Measurements from ENCODE around the gene FARSB. TPM values are rescaled to one million over a fixed set of nuclear protein-coding genes. Genes with fewer than 3 reads are reported as not detected.

FARSB gene
- total and polyA plus RNA-seq, 2 donors (not counting 3 experiments of a cell fraction or from before 2014, with no cell fraction given), result 12.7 to 29.4 TPM

- dilution Hi-C loops (cut with MboI; ENCODE audit: extremely low pct_ligation_motif_present, low sequenced_read_pairs), result no loop called here
- H3K4me3 ChIP-seq (replicated peaks in 1 of 3; ENCODE audit: insufficient read depth in 1 of 3, low read depth in 1 of 3, low read length in 3 of 3), result no peak overlapping the region
- H3K9ac ChIP-seq (replicated peaks; ENCODE audit: extremely low read depth, insufficient read depth, low read length), result no peak overlapping the region
- peak; percentile 24 for FAIRE-seq
- no peaks in the 10 kb centered on the region for H3K79me2 ChIP-seq (ENCODE audit: control insufficient read depth, insufficient read depth, low read length)
- H3K27ac ChIP-seq (ENCODE audit: insufficient read depth, low read depth, low read length), result no peak overlapping the region
- H3K9me3 ChIP-seq (replicated peaks; ENCODE audit: control insufficient read depth, insufficient read depth, low read length), result no peaks in the 10 kb centered on the region
- H3K27me3 ChIP-seq (ENCODE audit: control insufficient read depth in 2 of 2, insufficient read depth in 2 of 2, low read length in 2 of 2), result no peaks in the 10 kb centered on the region
- ChIA-PET CTCF (interaction anchor here (0.6 to 3.3 kb wide), 42 partner anchors 9 to 666 kb away, joined by 3 to 60 read pairs (median 6); partner anchors contain the start of genes FARSB and MOGAT1), POLR2A (no interaction called here)
- BruUV-seq (replicated peaks), result no TSS peak
- H3K4me2 ChIP-seq (ENCODE audit: insufficient read depth, low read length), result no peak overlapping the region
- peak overlapping the region; percentile 70 for H2AFZ ChIP-seq (ENCODE audit: low read depth, low read length)
- TF ChIP-seq EZH2 (IDR thresholded peaks at IDR 0.05; ENCODE audit: borderline replicate concordance, low read depth, low read length, severe bottlenecking) (no peak), CTCF (IDR thresholded peaks at IDR 0.05; ENCODE audit: extremely low read depth in 1 of 2, insufficient read depth in 1 of 2, low read depth in 1 of 2, low read length in 2 of 2) (peak; percentile 99 to 100)
- H3K4me1 ChIP-seq (ENCODE audit: control insufficient read depth, extremely low read depth, insufficient read depth, low read length), result peaks cover 21% of the 10 kb centered on the region
- H3K9me1 ChIP-seq (replicated peaks; ENCODE audit: control insufficient read depth, extremely low read depth, insufficient read depth, low read length), result no peaks in the 10 kb centered on the region
- no peaks in the 10 kb centered on the region for H3K36me3 ChIP-seq (ENCODE audit: control insufficient read depth in 2 of 2, extremely low read depth in 1 of 2, insufficient read depth in 2 of 2, low read length in 2 of 2)
- H4K20me1 ChIP-seq (replicated peaks; ENCODE audit: control insufficient read depth, extremely low read depth, insufficient read depth, low read length), result no peaks in the 10 kb centered on the region
- peak; percentile 62 for DNase-seq (ENCODE audit: low read depth, low spot score)
- intact Hi-C loops (cut with micrococcal nuclease), result loop anchor here (1.0 to 5.0 kb wide), 5 partner anchors 18 to 422 kb away; partner anchors contain the start of gene FARSB
Measured at GRCh38 chr2:222690564-222691200, 34.8 kb upstream of the FARSB start.

- Histone ChIP-seq H3K4me2 (ENCODE audit: insufficient read depth, low read length) (no peak overlapping the region), H3K79me2 (ENCODE audit: control insufficient read depth, insufficient read depth, low read length) (no peaks in the 10 kb centered on the region), H3K9me3 (replicated peaks; ENCODE audit: control insufficient read depth, insufficient read depth, low read length) (no peaks in the 10 kb centered on the region), H3K36me3 (ENCODE audit: control insufficient read depth in 2 of 2, extremely low read depth in 1 of 2, insufficient read depth in 2 of 2, low read length in 2 of 2) (no peaks in the 10 kb centered on the region), H2AFZ (ENCODE audit: low read depth, low read length) (no peak overlapping the region), H3K9ac (replicated peaks; ENCODE audit: extremely low read depth, insufficient read depth, low read length) (no peak overlapping the region), H3K4me3 (replicated peaks in 1 of 3; ENCODE audit: insufficient read depth in 1 of 3, low read depth in 1 of 3, low read length in 3 of 3) (no peak overlapping the region), H3K27me3 (ENCODE audit: control insufficient read depth in 2 of 2, insufficient read depth in 2 of 2, low read length in 2 of 2) (no peaks in the 10 kb centered on the region), H3K27ac (ENCODE audit: insufficient read depth, low read depth, low read length) (no peak overlapping the region), H3K9me1 (replicated peaks; ENCODE audit: control insufficient read depth, extremely low read depth, insufficient read depth, low read length) (no peaks in the 10 kb centered on the region), H3K4me1 (ENCODE audit: control insufficient read depth, extremely low read depth, insufficient read depth, low read length) (peaks cover 9% of the 10 kb centered on the region), H4K20me1 (replicated peaks; ENCODE audit: control insufficient read depth, extremely low read depth, insufficient read depth, low read length) (no peaks in the 10 kb centered on the region)
- intact Hi-C loops (cut with micrococcal nuclease), result no loop called here
- BruUV-seq (replicated peaks), result no TSS peak
- DNase-seq (ENCODE audit: low read depth, low spot score) (no peak), FAIRE-seq (no peak)
- ChIA-PET CTCF (interaction anchor here (1.1 to 4.7 kb wide), 4 partner anchors 9 to 249 kb away, joined by 4 to 23 read pairs (median 6); no protein-coding TSS in a partner anchor), POLR2A (no interaction called here)
- dilution Hi-C loops (cut with MboI; ENCODE audit: extremely low pct_ligation_motif_present, low sequenced_read_pairs), result no loop called here
- TF ChIP-seq EZH2 (IDR thresholded peaks at IDR 0.05; ENCODE audit: borderline replicate concordance, low read depth, low read length, severe bottlenecking) (no peak), POLR2AphosphoS5 (IDR thresholded peaks at IDR 0.05; ENCODE audit: insufficient read depth, low read depth, low read length) (no peak), JUN (IDR thresholded peaks at IDR 0.05; ENCODE audit: borderline replicate concordance, insufficient read depth, insufficient read length, low read depth) (no peak)
Measured at GRCh38 chr2:222689322-222689721, 33.4 kb upstream of the FARSB start.

All from endothelial cell of umbilical vein (primary cell).